ENCODE measurements around the gene MCU. TPM values are rescaled to one million over a fixed set of nuclear protein-coding genes. Genes with fewer than 3 reads are reported as not detected.
"Not testable (repeated sequence)": the region's sequence is repeated elsewhere in the genome, so short reads cannot be mapped to it uniquely, and the experiment has no call there.

Gene MCU
- total RNA-seq, 1 donor from 2014 or later, result 20.3 TPM

DNA sequence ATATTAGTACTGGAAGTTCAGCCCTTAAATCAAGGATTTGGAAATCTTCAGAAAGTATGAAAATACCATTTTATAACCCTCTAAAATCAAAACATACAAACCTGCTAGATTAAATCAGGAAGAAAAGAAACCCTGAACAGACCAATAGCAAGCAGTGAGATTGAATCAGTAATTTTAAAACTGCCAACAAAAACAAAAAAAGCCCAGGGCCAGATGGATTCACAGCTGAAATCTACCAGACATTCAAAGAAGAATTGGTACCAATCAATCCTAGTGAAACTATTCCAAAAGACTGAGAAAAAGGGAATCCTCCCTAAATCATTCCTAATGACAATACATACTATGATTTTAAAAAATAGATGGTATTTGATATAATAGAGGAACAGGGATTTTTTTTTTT, 70.1 kb downstream of the MCU start:
- Histone ChIP-seq H3K9me3 (replicated peaks) (peaks cover under 1% of the 10 kb centered on the region), H3K27me3 (ENCODE audit: low read depth) (no peaks in the 10 kb centered on the region), H3K4me3 (no peak overlapping the region), H3K4me1 (no peaks in the 10 kb centered on the region), H3K36me3 (no peaks in the 10 kb centered on the region), H3K27ac (replicated peaks) (no peak overlapping the region)
- TF ChIP-seq CTCF (IDR thresholded peaks at IDR 0.05; ENCODE audit: borderline replicate concordance), result no peak
- DNase-seq, result no peak
- intact Hi-C loops (cut with micrococcal nuclease), result no loop called here

DNA sequence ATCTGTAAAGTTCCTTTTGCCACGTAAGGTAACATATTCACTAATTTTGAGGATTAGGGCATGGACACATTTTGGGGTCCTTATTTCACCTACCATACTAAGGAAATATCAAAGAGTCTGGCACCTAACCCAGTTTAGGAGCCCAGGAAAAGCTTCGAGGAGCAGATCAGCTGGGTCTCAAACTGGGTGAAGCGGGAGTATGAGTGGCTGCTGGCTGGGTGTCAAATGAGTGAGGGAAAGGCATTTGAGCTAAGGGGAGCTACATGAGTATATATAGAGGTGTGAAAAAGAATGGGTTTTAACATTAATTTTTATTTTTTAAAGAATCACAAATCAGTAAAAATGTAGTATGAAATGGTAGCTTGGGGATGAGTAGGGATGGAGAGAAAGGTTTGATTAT, 71.3 kb downstream of the MCU start:
- DNase-seq, result no peak
- Histone ChIP-seq H3K27me3 (ENCODE audit: low read depth) (no peaks in the 10 kb centered on the region), H3K9me3 (replicated peaks) (peaks cover 6% of the 10 kb centered on the region), H3K4me1 (no peaks in the 10 kb centered on the region), H3K36me3 (no peaks in the 10 kb centered on the region), H3K27ac (replicated peaks) (no peak overlapping the region), H3K4me3 (no peak overlapping the region)
- no peak for TF ChIP-seq CTCF (IDR thresholded peaks at IDR 0.05; ENCODE audit: borderline replicate concordance)
- intact Hi-C loops (cut with micrococcal nuclease), result no loop called here

DNA sequence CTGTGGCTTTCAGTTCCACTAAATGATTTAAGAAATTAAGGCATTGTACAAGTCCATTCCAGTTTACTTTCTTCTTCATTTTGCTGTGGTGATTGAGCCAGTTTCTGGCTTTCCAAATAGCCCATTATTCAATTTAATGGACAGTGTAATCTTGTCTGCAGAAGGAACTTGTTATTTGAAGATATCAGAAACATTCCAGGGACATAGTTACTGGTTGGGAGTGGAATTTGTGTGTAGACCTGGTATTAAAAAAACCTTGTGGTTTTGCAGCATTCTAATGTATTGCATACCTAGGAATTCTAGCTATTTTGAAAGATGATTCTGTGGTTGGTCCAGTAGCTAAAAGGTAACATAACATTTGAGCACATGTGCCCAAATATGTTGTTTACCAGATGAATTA, 72.2 kb downstream of the MCU start:
- DNase-seq, result no peak
- H3K27me3 ChIP-seq (ENCODE audit: low read depth), result no peaks in the 10 kb centered on the region
- no peak overlapping the region for H3K4me3 ChIP-seq
- no peaks in the 10 kb centered on the region for H3K4me1 ChIP-seq
- H3K36me3 ChIP-seq, result no peaks in the 10 kb centered on the region
- no peak for TF ChIP-seq CTCF (IDR thresholded peaks at IDR 0.05; ENCODE audit: borderline replicate concordance)
- intact Hi-C loops (cut with micrococcal nuclease), result no loop called here
- peaks cover 6% of the 10 kb centered on the region for H3K9me3 ChIP-seq (replicated peaks)
- H3K27ac ChIP-seq (replicated peaks), result no peak overlapping the region

DNA sequence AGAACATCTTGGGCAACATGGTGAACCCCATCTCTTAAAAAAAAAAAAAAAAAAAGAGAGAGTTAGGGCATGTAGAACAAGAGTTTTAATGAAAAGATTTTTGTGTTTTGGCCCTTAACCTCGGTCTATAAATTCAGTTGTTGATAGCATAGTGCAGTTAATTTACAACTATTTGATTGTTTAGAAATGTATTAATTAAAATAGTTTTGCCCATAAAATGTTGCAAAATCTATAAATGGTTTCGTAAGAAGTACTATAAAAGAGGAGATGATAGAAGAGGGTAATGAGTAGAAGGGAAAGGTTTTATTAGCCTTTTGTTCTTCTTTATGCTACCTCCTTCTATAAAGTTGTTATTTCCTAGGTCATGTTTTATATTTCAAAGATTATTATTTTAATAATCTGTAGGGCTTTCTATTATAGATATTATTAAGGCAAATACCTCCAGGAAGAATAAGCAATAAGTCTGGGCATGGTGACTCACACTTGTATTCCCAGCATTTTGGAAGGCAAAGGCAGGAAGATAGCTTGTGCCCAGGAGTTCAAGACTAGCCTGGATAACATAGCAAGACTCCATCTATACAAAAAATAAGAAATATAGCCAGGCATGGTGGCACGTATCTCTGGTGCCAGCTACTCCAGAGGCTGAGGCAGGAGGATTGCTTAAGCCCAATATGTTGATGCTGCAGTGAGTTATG, 73.3 kb downstream of the MCU start:
- Histone ChIP-seq H3K9me3 (replicated peaks) (peaks cover 6% of the 10 kb centered on the region), H3K27me3 (ENCODE audit: low read depth) (no peaks in the 10 kb centered on the region), H3K36me3 (no peaks in the 10 kb centered on the region), H3K4me3 (no peak overlapping the region), H3K4me1 (no peaks in the 10 kb centered on the region), H3K27ac (replicated peaks) (no peak overlapping the region)
- DNase-seq, result no peak
- intact Hi-C loops (cut with micrococcal nuclease), result no loop called here
- TF ChIP-seq CTCF (IDR thresholded peaks at IDR 0.05; ENCODE audit: borderline replicate concordance), result no peak

- H3K36me3 ChIP-seq; H3K4me3 ChIP-seq; intact Hi-C loops (cut with micrococcal nuclease); H3K27me3 ChIP-seq (ENCODE audit: low read depth); DNase-seq; H3K27ac ChIP-seq (replicated peaks); H3K4me1 ChIP-seq: not testable (repeated sequence)
- H3K9me3 ChIP-seq (replicated peaks), result peaks cover 26% of the 10 kb centered on the region
Measured at GRCh38 chr10:72771195-72771594, 79.3 kb downstream of the MCU start.

DNA sequence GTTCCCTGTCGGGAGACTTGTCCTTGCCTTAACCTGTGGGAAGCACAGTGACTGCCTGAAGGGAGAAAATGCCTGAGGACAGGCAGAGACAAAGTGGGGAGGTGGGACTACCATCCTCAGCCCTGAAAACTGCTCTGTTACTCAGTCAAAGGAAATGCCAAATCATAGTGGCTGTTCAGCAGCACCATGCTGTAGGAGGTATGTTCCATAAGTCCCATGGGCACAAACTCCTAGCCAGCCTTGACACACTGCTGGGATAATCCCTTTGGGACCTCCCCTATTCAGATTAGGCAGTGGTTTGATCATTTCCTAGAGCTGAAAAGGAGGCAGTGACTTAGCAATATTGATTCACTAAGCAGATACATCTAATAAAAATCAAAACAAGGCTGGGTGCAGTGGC, 80.1 kb downstream of the MCU start:
- H3K4me3 ChIP-seq, result no peak overlapping the region
- no peak overlapping the region for H3K27ac ChIP-seq (replicated peaks)
- H3K4me1 ChIP-seq, result no peaks in the 10 kb centered on the region
- H3K36me3 ChIP-seq, result peaks cover 7% of the 10 kb centered on the region
- H3K27me3 ChIP-seq (ENCODE audit: low read depth), result no peaks in the 10 kb centered on the region
- no peak for DNase-seq
- TF ChIP-seq CTCF (IDR thresholded peaks at IDR 0.05; ENCODE audit: borderline replicate concordance), result no peak
- H3K9me3 ChIP-seq (replicated peaks), result peaks cover 25% of the 10 kb centered on the region
- intact Hi-C loops (cut with micrococcal nuclease), result no loop called here

Data from left ventricle myocardium inferior (tissue), 1 donor.